GM13976 (cell line): ENCODE results near the gene APEH.

ENCODE experiments used
- DNase-seq: peaks from one replicate; pipeline ENCODE4 v3.0.0; 2012; ENCODE audit warnings: low spot score
- CTCF ChIP-seq: IDR thresholded peaks from 2 replicates; pipeline ENCODE4 v1.5.1; 2012; ENCODE audit warnings: borderline replicate concordance, mild to moderate bottlenecking; ENCODE audit not compliant: insufficient read depth; ENCODE audit errors: extremely low read depth, missing control alignments, control extremely low read depth
- in situ Hi-C: fragments of 300-500 bp; cut with MboI; formaldehyde crosslinking; loops from one replicate; pipeline ENCODE4 v1.12.0; 2022; ENCODE audit warnings: low sequenced_read_pairs, mixed read lengths, inconsistent platforms; ENCODE audit not compliant: unreplicated experiment

APEH gene

GRCh38 chr3:49641292-49641691 is 32.9 kb upstream of the APEH start:
- TF ChIP-seq CTCF, result no peak
- DNase-seq, result no peak
- in situ Hi-C loops, result no loop called here

- no peak for DNase-seq
- TF ChIP-seq CTCF, result no peak
- in situ Hi-C loops, result no loop called here
These were observed 32.0 kb upstream of the APEH start for GRCh38 chr3:49641921-49642707.

- TF ChIP-seq CTCF, result no peak
- in situ Hi-C loops, result no loop called here
These were observed 31.4 kb upstream of the APEH start for GRCh38 chr3:49642708-49643145.

GRCh38 chr3:49644684-49645083 is 29.5 kb upstream of the APEH start:
- in situ Hi-C loops, result no loop called here
- no peak for DNase-seq
- no peak for TF ChIP-seq CTCF

More at GRCh38 chr3:49642708-49643145, 31.4 kb upstream of the APEH start:
- no peak for DNase-seq

GRCh38 chr3:49646236-49646635 is 27.9 kb upstream of the APEH start:
- DNase-seq, result no peak
- no peak for TF ChIP-seq CTCF
- in situ Hi-C loops, result no loop called here

GRCh38 chr3:49647741-49648140 is 26.4 kb upstream of the APEH start:
- in situ Hi-C loops, result no loop called here
- TF ChIP-seq CTCF, result no peak
- no peak for DNase-seq
